ENCODE data around the gene RAB6D.
"Not testable (repeated sequence)": the region's sequence is repeated elsewhere in the genome, so short reads cannot be mapped to it uniquely, and the experiment has no call there.

The RAB6D gene

GRCh38 chr2:131363703-131364186, at the start of gene RAB6D:
RAB6D (minus strand) TSS chr2:131364168; CDS start chr2:131363720, 448 bp downstream.
- DNase-seq: not testable (repeated sequence)

GRCh38 chr2:131413148-131413747, 49.3 kb upstream of the RAB6D start:
- DNase-seq: peak; percentile 77

DNA sequence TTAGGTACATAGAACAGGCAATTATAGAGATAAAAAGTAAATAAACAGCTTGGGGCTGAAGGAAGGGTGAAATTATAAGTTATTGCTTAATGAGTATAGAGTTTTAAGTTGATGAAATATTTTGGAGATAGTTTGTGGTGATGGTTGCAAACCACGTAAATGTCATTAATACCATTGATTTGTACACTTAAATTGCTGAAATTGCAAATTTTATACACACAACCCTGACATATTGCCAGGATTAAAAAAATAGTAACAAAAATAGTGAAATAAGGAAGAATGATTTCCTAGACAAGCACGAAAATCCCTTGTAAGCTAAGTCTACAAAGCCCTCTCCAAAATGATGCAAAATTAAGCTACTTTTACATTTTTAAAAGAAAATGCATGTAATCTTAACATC, 46.2 kb upstream of the RAB6D start:
- DNase-seq: no peak

DNA sequence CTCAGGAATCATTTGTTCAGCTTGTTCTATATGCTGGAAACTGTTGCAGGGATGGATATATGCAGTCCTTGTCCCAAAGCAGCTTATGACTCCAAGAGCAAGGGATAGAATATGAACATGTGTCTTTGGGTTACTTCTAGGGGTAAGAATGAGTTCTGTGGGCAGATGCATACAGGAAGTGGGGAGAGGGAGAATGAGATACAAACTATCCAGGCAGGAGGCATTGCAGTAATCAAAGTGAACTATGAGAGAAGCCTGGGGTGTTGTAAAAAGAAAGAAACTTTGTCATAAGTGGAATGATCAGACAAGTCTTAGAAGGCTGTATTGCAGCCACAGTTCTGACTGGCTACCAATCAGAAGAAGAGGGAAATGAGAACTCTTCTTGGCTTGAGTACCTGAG, 44.8 kb upstream of the RAB6D start:
- DNase-seq: no peak

- DNase-seq: no peak
Observed at GRCh38 chr2:131408207-131408606, 44.2 kb upstream of the RAB6D start.

DNA sequence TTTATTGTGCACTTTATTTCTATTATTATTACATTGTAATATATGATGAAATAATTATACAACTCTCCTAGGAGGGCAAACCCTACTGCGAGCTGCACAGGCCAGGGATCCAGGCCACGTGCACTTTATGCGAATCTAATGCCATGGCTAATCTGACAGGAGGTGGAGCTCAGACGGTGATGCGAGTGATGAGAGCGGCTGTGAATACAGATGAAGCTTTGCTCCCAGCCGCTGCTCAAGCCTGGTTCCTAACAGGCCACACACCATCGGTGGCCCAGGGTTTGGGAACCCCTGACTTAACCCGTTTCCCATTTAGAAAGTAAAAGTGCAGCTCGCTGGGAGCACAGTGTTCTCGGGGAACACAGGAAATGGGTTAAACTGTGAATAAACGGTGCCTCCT, 40.8 kb upstream of the RAB6D start:
- DNase-seq: no peak

DNA sequence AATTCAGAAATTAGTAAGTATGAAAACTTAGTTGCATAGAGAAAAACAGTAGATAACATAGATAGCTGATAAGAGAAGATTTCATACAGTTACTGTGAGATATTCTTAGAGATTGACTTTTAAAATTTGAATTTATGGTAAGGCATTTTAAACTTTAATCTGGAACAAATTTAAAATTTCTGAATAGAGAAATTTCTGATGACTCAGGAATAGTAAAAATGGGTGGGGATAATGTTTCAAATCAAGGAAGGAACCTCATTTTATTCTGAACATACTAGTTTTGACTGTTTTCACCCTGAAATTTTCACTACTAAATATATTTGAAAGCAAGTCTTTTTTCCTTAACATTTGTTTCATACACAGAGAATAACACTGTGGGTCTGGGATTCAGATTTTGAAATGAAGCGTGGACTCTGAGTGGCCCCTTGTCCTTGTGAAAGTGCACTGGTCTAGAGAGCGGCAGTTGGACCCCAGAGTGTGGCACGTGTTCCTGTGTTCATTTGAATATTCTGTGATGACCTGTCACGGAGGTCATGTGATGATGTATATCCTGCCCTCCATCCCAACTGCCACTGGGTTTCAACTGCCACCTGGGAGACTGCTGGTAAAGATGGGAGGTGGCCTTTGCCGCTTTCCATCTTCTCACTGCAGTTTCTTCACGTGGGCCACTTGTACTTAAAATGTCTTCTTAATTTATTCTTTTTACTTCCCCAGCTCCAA, 38.5 kb upstream of the RAB6D start:
- DNase-seq: no peak

- no peak for DNase-seq
Observed at GRCh38 chr2:131400849-131401248, 36.9 kb upstream of the RAB6D start.

GRCh38 chr2:131400441-131400840, 36.5 kb upstream of the RAB6D start:
- DNase-seq: not testable (repeated sequence)

- not testable (repeated sequence) for DNase-seq
Observed at GRCh38 chr2:131396209-131396608, 32.2 kb upstream of the RAB6D start.

DNA sequence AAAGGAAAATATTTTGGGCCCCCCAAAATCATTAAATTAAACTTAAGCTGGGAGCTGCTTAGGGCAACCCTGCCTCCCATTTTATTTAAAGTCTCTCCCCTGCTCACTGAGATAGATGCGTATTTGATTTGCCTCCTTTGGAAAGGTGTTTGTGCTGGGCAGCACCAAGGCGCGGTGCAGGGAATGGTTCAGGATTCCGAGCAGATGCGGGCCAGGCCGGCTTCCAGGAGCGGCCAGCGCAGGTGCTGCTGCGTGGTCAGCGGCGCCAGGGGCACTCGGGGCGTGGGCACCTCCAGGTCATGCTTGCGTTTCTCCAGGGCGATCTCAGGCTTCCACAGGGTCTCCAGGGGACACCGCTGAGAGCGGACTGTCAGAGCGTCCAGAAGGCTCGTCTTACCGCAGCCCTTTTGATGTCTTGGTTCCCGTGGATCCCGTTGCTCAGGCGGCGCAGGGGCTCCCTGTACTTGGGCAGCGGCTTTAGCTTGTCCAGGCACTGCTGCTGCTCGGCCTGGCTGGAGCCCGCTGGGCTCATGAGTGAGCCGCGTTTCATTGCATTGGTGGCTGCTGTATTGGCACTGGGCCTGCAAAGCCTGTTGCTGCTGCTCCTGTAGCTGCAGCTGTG, 31.2 kb upstream of the RAB6D start:
- not testable (repeated sequence) for DNase-seq

- DNase-seq: peak; percentile 68
Observed at GRCh38 chr2:131394147-131394931, 30.4 kb upstream of the RAB6D start.

DNA sequence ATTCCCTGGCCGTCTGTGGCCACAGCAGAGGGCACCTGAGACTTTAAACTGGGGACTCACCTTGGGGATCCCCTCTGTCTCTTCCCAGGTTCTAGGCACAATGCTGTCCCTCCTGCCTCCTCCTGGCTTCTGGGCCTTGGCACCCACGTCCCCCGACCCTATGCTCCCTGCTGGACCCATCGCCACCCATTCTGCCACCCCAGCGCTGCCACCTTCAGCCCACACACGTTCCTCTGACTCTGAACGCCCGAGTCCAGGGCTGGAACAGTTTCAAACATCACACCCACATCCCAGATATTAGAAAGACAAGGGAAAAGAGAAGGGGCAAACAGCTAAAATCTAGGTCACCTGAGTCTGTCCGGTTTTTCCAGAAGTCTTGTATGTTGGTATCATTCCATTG, 28.0 kb upstream of the RAB6D start:
- not testable (repeated sequence) for DNase-seq

DNA sequence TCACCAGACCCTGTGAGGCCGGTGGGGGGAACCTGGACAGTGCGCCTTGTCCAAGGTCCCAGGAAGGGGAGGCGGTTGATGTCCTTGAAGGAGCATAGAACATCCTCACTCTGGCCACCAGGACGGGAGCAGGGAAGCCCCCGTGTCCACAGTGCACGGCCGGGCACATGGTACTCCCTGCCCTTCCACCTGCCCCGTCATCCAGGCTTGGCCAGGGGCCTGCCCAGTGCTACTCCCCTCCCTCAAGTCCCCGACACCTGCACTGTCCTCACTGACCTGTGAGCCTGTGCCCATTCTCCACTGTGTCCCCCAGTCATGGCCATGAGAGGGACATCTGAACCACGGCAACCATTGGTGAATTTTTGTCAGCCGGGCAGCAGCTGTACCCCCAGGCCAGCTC, 27.5 kb upstream of the RAB6D start:
- DNase-seq: not testable (repeated sequence)

DNA sequence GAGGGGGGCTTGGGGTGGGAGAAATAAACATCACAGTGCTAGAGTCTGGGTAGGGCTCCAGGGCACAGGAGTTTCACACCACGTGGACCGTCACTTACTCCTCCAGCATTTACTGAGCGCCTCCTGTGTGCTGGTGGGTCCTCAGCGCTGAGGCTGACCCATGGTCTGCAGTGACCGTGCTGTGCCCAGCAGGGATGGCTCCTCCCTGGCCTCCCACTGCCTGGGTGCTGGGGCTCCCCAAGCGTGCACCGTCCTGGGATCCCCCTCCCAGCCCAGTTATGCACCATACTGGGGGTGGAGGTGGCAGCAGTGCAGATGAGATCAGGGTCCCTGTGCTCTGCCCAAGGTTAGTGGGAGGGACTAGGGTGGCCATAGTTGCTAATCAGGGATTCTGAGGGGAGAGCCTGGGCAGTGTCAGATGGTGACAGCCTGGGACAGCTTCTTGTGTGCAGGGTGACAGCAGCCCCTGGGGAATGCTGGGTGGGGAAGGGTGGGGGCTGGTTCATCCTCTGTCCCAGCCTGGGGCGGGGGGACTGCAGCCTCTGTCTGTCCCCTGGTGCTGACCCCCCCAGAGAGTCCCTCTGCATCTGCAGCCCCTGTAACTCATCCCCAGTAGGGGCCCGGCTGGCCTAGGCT, 26.6 kb upstream of the RAB6D start:
- DNase-seq: not testable (repeated sequence)

GRCh38 chr2:131389657-131390056, 25.7 kb upstream of the RAB6D start:
- DNase-seq: no peak

DNA sequence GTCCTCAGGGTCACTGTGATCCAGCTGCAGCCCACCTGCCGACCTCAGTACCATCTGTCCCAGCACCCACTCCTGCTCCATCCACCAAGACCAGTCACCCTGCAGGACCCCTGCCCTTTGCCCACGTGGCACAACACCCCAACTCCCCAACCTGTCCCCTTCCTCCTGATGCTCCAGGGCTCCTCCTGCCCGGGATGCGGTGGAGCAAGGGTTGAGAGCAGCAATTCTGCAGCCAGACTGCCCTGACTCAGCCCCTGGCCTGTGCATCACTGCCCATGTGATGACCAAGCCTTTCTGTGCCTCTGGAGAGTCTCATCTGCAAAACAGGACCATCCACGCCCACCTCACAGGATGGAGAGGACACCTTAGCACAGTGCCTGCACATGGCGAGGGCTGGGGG, 24.9 kb upstream of the RAB6D start:
- DNase-seq: not testable (repeated sequence)

DNA sequence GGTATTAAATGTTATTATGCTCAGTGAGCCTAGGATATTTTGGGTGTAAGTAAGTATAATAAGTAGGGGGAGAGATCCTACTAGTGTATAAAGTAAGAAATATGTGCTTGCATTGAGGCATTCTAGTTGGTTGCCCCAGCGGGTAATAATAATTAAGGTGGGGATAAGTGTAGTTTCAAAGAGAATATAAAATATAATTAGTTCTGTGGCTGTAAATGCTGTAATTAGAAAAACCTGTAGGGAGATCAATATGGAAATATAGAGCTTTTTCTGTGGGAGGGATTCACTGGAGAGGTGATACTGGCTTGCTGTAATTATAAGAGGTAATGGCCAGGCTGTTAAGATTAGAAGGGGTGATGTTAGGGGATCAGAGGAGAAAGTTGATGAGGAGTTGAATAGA, 9.1 kb upstream of the RAB6D start:
- not testable (repeated sequence) for DNase-seq

DNA sequence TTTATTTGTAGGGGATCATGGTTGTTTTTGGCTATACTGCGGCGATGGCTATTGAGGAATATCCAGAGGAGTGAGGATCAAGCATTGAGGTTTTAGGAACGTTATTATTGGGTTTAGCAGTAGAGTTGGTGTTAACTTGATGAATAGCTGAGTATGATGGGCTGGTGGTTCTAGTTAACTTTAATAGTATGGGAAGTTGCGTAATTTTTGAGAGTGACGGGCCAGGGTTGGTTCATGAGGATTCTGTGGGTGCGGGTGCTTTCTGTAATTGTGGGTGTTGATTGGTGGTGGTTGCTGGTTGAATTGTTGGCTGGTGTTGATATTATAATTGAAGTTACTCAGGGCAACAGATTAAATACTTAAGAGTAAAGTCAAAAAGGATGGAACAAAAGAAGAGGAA, 6.0 kb upstream of the RAB6D start:
- DNase-seq: no peak

DNA sequence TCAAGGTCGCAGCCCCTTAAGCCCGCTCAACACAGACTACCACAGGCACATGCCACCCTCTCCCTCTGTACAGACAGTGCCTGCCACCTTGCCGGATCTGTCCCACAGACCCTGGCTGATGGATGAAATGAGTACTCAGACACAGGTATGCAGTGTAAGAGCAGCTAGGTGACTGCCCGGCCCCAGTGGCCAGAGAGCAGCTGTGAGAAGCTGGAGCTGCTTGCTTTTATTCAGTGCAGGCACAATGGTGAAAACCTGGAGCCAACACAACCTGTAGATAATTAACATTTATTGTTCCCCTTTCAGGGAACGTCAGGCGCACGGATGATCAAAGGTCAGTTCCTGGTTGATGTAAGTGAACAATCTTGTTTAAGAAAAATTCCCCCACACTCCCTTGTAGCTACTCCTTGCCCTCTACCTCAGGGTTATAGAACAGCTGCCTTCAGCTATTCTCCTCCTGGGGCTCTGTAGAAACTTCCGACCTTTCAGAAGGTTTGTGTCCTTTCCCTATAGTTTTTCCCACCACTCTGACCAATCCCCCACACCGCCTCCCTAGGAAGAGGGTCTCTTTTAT, 4.6 kb upstream of the RAB6D start:
- DNase-seq: not testable (repeated sequence)

- DNase-seq: no peak
Observed at GRCh38 chr2:131367352-131367751, 3.4 kb upstream of the RAB6D start.

- no peak for DNase-seq
Observed at GRCh38 chr2:131366643-131367042, 2.7 kb upstream of the RAB6D start.

Measured in hematopoietic multipotent progenitor cell treated with erythropoietin and hydrocortisone succinate and interleukin-3 and kit ligand, for 4 days (in vitro differentiated cells).